Activated CD4-positive, alpha-beta memory T cell treated with anti-CD3 and anti-CD28 coated beads, Interleukin-2, amount 10 ng/mL, durations not matched to agents 7 days and 5 days (primary cell): Measurements from ENCODE around the gene NR1I2. TPM values are rescaled to one million over a fixed set of nuclear protein-coding genes. Genes with fewer than 3 reads are reported as not detected.

Experiments used
- CTCF ChIA-PET: fragments of 350-600 bp; sonication (Branson Sonifier 250); formaldehyde crosslinking; loops from one replicate; lab custom pipeline; 2021; ENCODE audit warnings: antibody characterized with exemption, inconsistent platforms; lab: Charles Lee
- POLR2A ChIA-PET: fragments of 350-600 bp; sonication (Branson Sonifier 250); formaldehyde crosslinking; loops from one replicate; lab custom pipeline; 2021; ENCODE audit warnings: antibody characterized with exemption; lab: Charles Lee
- DNase-seq: peaks from one replicate; pipeline ENCODE4 v3.0.0-alpha.2; 2020
- H3K27ac Mint-ChIP-seq: one replicate; pipeline ENCODE4 v1.8.0; 2021; ENCODE audit warnings: mild to moderate bottlenecking, mixed read lengths
- H3K27me3 Mint-ChIP-seq: one replicate; pipeline ENCODE4 v1.8.0; 2021; ENCODE audit warnings: mixed read lengths
- H3K36me3 Mint-ChIP-seq: one replicate; pipeline ENCODE4 v1.8.0; 2021; ENCODE audit warnings: low read depth, mixed read lengths
- H3K4me1 Mint-ChIP-seq: one replicate; pipeline ENCODE4 v1.8.0; 2021; ENCODE audit warnings: mixed read lengths
- H3K4me3 Mint-ChIP-seq: one replicate; pipeline ENCODE4 v1.8.0; 2021; ENCODE audit warnings: mild to moderate bottlenecking, mixed read lengths
- H3K9me3 Mint-ChIP-seq: one replicate; pipeline ENCODE4 v1.8.0; 2021; ENCODE audit warnings: mixed read lengths
- total RNA-seq, 2 experiments: library from RNA; stranded (reverse); gene quantifications; one replicate each; pipeline ENCODE4 v1.2.3, GENCODE V29; 2021

The NR1I2 gene
- under 1 TPM; 0.13 to 0.20 TPM for total RNA-seq

DNA sequence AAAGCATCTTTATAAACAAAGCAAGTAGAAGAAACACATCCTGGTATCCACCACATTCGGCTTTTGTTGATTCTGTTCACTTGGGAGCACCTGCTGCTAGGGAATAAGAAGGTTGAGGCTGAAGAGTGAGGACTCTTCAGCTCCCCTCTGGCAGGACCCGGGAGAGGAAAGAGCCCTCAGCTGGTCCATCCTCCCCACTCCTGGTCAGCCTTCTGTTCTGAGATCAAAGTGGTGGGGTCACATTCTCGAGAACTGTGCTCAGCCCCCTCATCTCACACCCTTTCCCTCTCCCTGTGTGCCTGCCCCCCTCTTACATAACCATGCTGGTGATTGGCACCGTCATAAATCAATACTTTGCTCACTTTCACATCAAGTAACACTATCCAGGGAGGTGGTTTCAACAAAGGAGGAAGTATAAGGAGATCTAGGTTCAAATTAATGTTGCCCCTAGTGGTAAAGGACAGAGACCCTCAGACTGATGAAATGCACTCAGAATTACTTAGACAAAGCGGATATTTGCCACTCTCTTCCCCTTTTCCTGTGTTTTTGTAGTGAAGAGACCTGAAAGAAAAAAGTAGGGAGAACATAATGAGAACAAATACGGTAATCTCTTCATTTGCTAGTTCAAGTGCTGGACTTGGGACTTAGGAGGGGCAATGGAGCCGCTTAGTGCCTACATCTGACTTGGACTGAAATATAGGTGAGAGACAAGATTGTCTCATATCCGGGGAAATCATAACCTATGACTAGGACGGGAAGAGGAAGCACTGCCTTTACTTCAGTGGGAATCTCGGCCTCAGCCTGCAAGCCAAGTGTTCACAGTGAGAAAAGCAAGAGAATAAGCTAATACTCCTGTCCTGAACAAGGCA is at the start of gene NR1I2:
TSS of gene NR1I2 (plus strand) at position 772 of the 869 bp plus-strand sequence.
- ChIA-PET CTCF (no interaction called here), POLR2A (interaction anchor here (0.6 kb wide), 1 partner anchor 19 kb away, joined by 3 read pairs; no protein-coding TSS in a partner anchor)
- Mint-ChIP-seq H3K4me3 (no peak within 1 kb of the TSS), H3K4me1 (peaks cover 4% of the 10 kb centered on the region), H3K36me3 (no peaks in the 10 kb centered on the region), H3K27ac (no peak within 1 kb of the TSS), H3K27me3 (no peaks in the 10 kb centered on the region), H3K9me3 (no peaks in the 10 kb centered on the region)
- DNase-seq: no peak

DNA sequence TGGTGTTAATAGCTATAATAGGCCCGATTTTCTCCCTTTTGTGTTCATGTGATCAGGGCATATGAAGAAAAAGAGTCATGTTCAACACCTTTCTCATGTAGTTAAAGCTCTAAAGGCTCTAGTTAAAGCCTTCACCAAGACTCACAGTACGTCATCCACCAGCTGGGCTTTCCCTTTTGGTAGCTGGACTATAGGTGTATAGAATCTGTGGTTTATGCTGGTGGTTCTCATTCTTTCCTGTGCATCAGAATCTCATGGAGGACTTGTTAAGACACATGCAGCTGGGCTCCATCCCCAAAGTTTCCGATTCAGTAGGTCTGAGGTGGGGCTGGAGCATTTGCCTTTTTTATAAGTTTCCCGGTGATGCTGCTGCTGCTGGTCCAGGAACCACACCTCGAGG is 48.1 kb upstream of the NR1I2 start:
- no peaks in the 10 kb centered on the region for H3K9me3 Mint-ChIP-seq
- ChIA-PET POLR2A (no interaction called here), CTCF (interaction anchor here (0.7 kb wide), 1 partner anchor 9 kb away, joined by 3 read pairs; no protein-coding TSS in a partner anchor)
- no peaks in the 10 kb centered on the region for H3K36me3 Mint-ChIP-seq
- no peaks in the 10 kb centered on the region for H3K4me1 Mint-ChIP-seq
- peaks cover 5% of the 10 kb centered on the region for H3K27me3 Mint-ChIP-seq
- H3K27ac Mint-ChIP-seq: no peak overlapping the region
- H3K4me3 Mint-ChIP-seq: no peak overlapping the region
- no peak for DNase-seq

- ChIA-PET POLR2A (no interaction called here), CTCF (no interaction called here)
- Mint-ChIP-seq H3K27ac (no peak overlapping the region), H3K4me1 (no peaks in the 10 kb centered on the region), H3K36me3 (no peaks in the 10 kb centered on the region), H3K9me3 (no peaks in the 10 kb centered on the region), H3K4me3 (no peak overlapping the region), H3K27me3 (peaks cover 11% of the 10 kb centered on the region)
- no peak for DNase-seq
These were observed 43.2 kb upstream of the NR1I2 start for GRCh38 chr3:119738741-119739140.

DNA sequence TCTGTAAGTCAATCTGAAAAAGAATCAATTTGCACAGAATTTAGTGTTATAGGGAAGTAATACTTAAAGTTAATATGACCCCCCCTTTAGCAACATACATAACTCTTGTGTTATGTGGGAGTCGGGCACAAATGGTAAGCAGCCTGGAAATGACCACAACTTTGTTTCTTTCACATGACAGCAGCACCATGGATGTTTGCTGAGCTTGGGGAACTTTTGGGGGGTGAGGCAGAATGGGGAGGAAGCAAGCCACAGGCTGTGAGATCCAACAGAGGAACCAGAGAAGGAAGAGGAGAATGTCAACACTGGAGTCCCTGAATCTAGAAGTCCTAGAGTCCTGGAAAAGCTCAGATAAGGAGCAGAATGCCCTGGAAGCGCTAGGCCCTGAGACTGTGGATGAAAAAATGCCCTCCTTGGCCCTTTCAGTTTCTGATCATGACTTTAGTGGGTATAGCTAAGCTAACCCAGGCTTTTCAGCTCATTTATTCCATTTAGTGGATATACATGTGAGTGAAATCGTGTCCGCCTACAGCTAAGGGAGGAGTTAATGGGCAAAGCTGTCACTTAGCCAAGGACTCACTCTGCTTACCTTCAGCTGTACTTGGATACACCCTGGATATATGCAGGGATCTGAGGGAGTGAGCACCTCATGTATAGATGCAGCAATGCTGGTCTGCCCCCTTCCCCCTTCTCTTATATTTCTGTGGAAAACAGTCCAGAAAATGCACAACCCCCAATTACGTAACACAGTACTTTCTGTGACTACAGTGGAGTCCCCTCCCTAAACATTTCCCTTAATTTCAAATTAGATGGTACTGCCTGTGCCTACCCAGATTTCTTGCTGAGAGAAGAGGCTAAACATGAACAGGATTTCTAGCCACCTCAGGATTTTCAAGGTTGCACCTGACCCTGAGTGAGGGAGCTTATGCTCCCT is 40.0 kb upstream of the NR1I2 start:
- no peak for DNase-seq
- no peaks in the 10 kb centered on the region for H3K9me3 Mint-ChIP-seq
- peaks cover 17% of the 10 kb centered on the region for H3K27me3 Mint-ChIP-seq
- no peak overlapping the region for H3K4me3 Mint-ChIP-seq
- no peak overlapping the region for H3K27ac Mint-ChIP-seq
- ChIA-PET POLR2A (no interaction called here), CTCF (interaction anchor here (0.7 to 1.0 kb wide), 4 partner anchors 8 to 375 kb away, joined by 3 to 5 read pairs (median 4); no protein-coding TSS in a partner anchor)
- no peaks in the 10 kb centered on the region for H3K4me1 Mint-ChIP-seq
- no peaks in the 10 kb centered on the region for H3K36me3 Mint-ChIP-seq

GRCh38 chr3:119743921-119744320 is 38.0 kb upstream of the NR1I2 start:
- Mint-ChIP-seq H3K4me1 (no peaks in the 10 kb centered on the region), H3K27me3 (peaks cover 20% of the 10 kb centered on the region), H3K36me3 (no peaks in the 10 kb centered on the region), H3K27ac (no peak overlapping the region), H3K4me3 (no peak overlapping the region), H3K9me3 (no peaks in the 10 kb centered on the region)
- CTCF ChIA-PET: no interaction called here
- no peak for DNase-seq
- POLR2A ChIA-PET: no interaction called here

GRCh38 chr3:119745942-119746341 is 36.0 kb upstream of the NR1I2 start:
- H3K4me3 Mint-ChIP-seq: no peak overlapping the region
- no peaks in the 10 kb centered on the region for H3K9me3 Mint-ChIP-seq
- no peak overlapping the region for H3K27ac Mint-ChIP-seq
- H3K27me3 Mint-ChIP-seq: peaks cover 20% of the 10 kb centered on the region
- H3K4me1 Mint-ChIP-seq: no peaks in the 10 kb centered on the region
- no peaks in the 10 kb centered on the region for H3K36me3 Mint-ChIP-seq
- DNase-seq: no peak
- POLR2A ChIA-PET: no interaction called here
- CTCF ChIA-PET: no interaction called here

- Mint-ChIP-seq H3K4me3 (no peak overlapping the region), H3K27me3 (peaks cover 20% of the 10 kb centered on the region), H3K9me3 (no peaks in the 10 kb centered on the region), H3K27ac (no peak overlapping the region), H3K4me1 (no peaks in the 10 kb centered on the region), H3K36me3 (no peaks in the 10 kb centered on the region)
- CTCF ChIA-PET: interaction anchor here (1.7 kb wide), 1 partner anchor 11 kb away, joined by 3 read pairs; no protein-coding TSS in a partner anchor
- POLR2A ChIA-PET: no interaction called here
- no peak for DNase-seq
These were observed 35.5 kb upstream of the NR1I2 start for GRCh38 chr3:119746423-119746822.

DNA sequence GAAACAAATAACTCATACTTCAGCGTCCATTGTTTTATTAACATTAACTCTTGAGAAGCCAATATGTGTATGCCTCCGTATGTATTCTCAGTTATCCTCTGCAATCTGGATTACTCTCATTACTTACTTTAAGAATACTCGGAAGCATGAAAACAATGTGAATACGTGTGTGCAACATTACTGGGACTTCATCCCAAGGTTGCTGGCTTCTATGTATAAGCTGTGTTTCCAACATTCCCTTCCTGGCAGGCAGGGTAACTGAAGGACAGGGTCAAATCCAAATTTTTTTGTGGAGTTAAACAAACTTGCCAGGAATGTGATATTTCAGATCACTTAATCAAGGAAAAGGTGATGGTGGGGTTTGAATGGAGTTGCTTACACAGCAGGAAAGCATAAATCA is 34.5 kb upstream of the NR1I2 start:
- DNase-seq: no peak
- H3K9me3 Mint-ChIP-seq: no peaks in the 10 kb centered on the region
- CTCF ChIA-PET: interaction anchor here (0.6 to 1.7 kb wide), 2 partner anchors 10 to 399 kb away, joined by 3 read pairs; no protein-coding TSS in a partner anchor
- H3K4me3 Mint-ChIP-seq: no peak overlapping the region
- H3K27ac Mint-ChIP-seq: no peak overlapping the region
- no peaks in the 10 kb centered on the region for H3K4me1 Mint-ChIP-seq
- POLR2A ChIA-PET: interaction anchor here (0.6 kb wide), 1 partner anchor 14 kb away, joined by 3 read pairs; no protein-coding TSS in a partner anchor
- H3K27me3 Mint-ChIP-seq: peaks cover 20% of the 10 kb centered on the region
- no peaks in the 10 kb centered on the region for H3K36me3 Mint-ChIP-seq

GRCh38 chr3:119748991-119749390 is 32.9 kb upstream of the NR1I2 start:
- Mint-ChIP-seq H3K36me3 (no peaks in the 10 kb centered on the region), H3K4me3 (no peak overlapping the region)
- no peak for DNase-seq

DNA sequence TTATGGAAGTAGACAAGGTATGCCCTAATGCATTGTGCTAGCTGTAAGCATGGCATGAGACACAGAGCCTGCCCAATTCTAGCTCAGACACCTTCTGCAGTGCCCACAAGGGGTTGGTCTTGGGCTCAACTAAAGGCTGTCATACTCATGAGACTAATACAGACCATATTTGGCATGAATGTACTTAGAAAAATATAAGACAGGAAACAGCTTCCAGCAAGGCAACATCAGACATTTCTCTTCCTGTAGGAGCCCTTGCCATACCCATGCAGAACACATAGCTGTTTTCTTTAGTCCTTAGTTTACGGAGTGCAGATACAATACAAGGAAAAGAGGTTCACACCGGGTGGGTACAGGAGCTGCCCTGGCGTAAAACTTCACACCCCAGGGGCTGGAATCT is 30.5 kb upstream of the NR1I2 start:
- Mint-ChIP-seq H3K4me3 (no peak overlapping the region), H3K4me1 (no peaks in the 10 kb centered on the region), H3K27ac (no peak overlapping the region), H3K36me3 (no peaks in the 10 kb centered on the region), H3K27me3 (peaks cover 32% of the 10 kb centered on the region), H3K9me3 (peaks cover 4% of the 10 kb centered on the region)
- DNase-seq: no peak
- ChIA-PET POLR2A (no interaction called here), CTCF (no interaction called here)

More at GRCh38 chr3:119748991-119749390, 32.9 kb upstream of the NR1I2 start:
- ChIA-PET POLR2A (no interaction called here), CTCF (no interaction called here)
- H3K9me3 Mint-ChIP-seq: no peaks in the 10 kb centered on the region
- no peaks in the 10 kb centered on the region for H3K4me1 Mint-ChIP-seq
- H3K27ac Mint-ChIP-seq: no peak overlapping the region
- H3K27me3 Mint-ChIP-seq: peaks cover 25% of the 10 kb centered on the region

DNA sequence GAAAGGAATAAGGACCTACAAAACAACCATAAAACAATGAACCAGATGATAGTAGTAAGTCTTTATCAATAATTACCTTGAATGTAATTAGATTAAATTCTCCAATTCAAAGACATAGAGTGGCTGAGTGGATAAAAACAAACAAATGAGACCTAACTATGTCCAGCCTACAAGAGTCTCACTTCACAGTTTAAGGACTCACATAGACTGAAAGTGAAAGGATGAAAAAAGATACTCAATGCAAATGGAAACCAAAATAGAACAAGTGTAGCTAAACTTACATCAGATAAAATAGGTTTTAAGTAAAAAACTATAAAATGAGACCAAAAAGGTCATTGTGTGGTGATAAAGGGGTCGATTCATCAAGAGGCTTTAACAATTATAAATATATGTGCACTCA is 21.9 kb upstream of the NR1I2 start:
- H3K4me3 Mint-ChIP-seq: no peak overlapping the region
- H3K27ac Mint-ChIP-seq: no peak overlapping the region
- H3K27me3 Mint-ChIP-seq: peaks cover 36% of the 10 kb centered on the region
- POLR2A ChIA-PET: no interaction called here
- no peaks in the 10 kb centered on the region for H3K4me1 Mint-ChIP-seq
- CTCF ChIA-PET: no interaction called here
- no peaks in the 10 kb centered on the region for H3K9me3 Mint-ChIP-seq
- no peak for DNase-seq
- no peaks in the 10 kb centered on the region for H3K36me3 Mint-ChIP-seq

DNA sequence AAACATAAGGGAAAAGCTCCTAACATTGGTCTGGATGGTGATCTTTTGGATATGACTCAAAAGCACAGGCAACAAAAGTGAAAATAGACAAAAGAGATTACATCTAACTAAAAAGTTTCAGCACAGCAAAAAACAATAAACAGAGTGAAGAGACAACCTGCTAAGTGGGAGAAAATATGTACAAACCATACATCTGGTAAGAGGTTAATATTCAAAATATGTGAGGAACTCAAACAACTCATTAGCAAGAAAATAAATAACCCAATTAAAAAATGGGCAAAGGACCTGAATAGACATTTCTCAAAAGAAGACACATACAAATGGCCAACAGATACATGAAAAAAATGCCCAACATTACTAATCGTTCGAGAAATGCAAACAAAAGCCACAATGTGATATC is 19.0 kb upstream of the NR1I2 start:
- no peak overlapping the region for H3K4me3 Mint-ChIP-seq
- ChIA-PET POLR2A (no interaction called here), CTCF (no interaction called here)
- DNase-seq: no peak
- H3K4me1 Mint-ChIP-seq: no peaks in the 10 kb centered on the region
- no peaks in the 10 kb centered on the region for H3K36me3 Mint-ChIP-seq
- peaks cover 36% of the 10 kb centered on the region for H3K27me3 Mint-ChIP-seq
- H3K9me3 Mint-ChIP-seq: no peaks in the 10 kb centered on the region
- H3K27ac Mint-ChIP-seq: no peak overlapping the region

DNA sequence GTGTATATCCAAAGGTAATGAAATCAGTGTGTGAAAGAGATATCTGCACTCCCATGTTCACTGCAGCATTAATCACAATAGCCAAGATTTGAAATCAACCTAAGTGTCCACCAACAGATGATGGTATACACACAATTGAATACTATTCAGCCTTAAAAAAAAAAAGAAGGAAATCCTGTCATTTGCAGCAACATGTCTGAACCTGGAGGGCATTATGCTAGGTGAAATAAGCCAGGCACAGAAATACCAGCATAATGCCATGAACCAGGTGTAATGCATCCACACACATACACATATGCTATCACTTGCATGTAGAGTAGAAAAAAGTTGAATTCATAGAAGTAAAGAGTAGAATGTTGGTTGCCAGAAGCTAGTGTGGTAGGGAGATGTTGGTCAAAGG is 18.4 kb upstream of the NR1I2 start:
- Mint-ChIP-seq H3K36me3 (no peaks in the 10 kb centered on the region), H3K9me3 (no peaks in the 10 kb centered on the region), H3K27me3 (peaks cover 34% of the 10 kb centered on the region), H3K4me3 (no peak overlapping the region), H3K27ac (no peak overlapping the region), H3K4me1 (no peaks in the 10 kb centered on the region)
- POLR2A ChIA-PET: no interaction called here
- CTCF ChIA-PET: no interaction called here
- no peak for DNase-seq
